NB4 (cell line): ENCODE results near the gene GALNT8.

Experiments
- DNase-seq: peaks from one replicate; pipeline ENCODE4 v3.0.0; 2010; ENCODE audit warnings: low read depth
- H3K4me3 ChIP-seq: one replicate; pipeline ENCODE4 v1.5.1; 2011; ENCODE audit warnings: mild to moderate bottlenecking, low read depth, low read length, moderate library complexity
- MYC ChIP-seq: IDR thresholded peaks from 2 replicates; pipeline ENCODE4 v1.6.1; 2011; ENCODE audit warnings: low read depth, low read length
- POLR2A ChIP-seq: IDR thresholded peaks from 2 replicates; pipeline ENCODE4 v1.6.1; 2011; ENCODE audit warnings: mild to moderate bottlenecking; ENCODE audit not compliant: insufficient read length; ENCODE audit errors: extremely low read depth
- TF ChIP-seq, protein P1 (sequence below): IDR thresholded peaks from one replicate; pipeline ENCODE4 v1.5.1; 2012; ENCODE audit warnings: low read depth, low read length
- TF ChIP-seq, protein P2 (sequence below): IDR thresholded peaks from 2 replicates; pipeline ENCODE4 v1.6.1; 2011; ENCODE audit warnings: low read depth, low read length

Gene GALNT8

DNA sequence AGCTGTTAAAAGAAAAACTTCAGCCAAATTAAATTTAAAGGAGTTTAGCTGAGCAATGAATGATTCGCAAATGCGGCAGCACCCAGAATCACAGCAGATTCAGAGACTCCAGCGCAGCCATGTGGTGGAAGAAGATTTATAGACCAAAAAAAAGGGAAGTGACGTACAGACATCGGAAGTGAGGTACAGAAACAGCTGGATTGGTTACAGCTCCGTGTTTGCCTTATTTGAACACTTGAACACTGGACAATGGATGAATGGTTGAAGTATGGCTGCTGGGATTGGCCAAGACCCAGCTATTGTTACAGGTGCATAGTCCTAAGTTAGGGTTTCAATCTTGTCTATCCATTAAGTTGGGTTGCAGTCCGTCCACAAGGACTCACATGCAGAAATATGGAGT is 42.6 kb downstream of the GALNT8 start:
- TF ChIP-seq, protein P1, sequence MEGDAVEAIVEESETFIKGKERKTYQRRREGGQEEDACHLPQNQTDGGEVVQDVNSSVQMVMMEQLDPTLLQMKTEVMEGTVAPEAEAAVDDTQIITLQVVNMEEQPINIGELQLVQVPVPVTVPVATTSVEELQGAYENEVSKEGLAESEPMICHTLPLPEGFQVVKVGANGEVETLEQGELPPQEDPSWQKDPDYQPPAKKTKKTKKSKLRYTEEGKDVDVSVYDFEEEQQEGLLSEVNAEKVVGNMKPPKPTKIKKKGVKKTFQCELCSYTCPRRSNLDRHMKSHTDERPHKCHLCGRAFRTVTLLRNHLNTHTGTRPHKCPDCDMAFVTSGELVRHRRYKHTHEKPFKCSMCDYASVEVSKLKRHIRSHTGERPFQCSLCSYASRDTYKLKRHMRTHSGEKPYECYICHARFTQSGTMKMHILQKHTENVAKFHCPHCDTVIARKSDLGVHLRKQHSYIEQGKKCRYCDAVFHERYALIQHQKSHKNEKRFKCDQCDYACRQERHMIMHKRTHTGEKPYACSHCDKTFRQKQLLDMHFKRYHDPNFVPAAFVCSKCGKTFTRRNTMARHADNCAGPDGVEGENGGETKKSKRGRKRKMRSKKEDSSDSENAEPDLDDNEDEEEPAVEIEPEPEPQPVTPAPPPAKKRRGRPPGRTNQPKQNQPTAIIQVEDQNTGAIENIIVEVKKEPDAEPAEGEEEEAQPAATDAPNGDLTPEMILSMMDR: no peak
- no peak for TF ChIP-seq POLR2A
- no peak for TF ChIP-seq MYC
- TF ChIP-seq, protein P2, sequence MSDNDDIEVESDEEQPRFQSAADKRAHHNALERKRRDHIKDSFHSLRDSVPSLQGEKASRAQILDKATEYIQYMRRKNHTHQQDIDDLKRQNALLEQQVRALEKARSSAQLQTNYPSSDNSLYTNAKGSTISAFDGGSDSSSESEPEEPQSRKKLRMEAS: no peak
- H3K4me3 ChIP-seq: no peak overlapping the region
- DNase-seq: peak; percentile 28

DNA sequence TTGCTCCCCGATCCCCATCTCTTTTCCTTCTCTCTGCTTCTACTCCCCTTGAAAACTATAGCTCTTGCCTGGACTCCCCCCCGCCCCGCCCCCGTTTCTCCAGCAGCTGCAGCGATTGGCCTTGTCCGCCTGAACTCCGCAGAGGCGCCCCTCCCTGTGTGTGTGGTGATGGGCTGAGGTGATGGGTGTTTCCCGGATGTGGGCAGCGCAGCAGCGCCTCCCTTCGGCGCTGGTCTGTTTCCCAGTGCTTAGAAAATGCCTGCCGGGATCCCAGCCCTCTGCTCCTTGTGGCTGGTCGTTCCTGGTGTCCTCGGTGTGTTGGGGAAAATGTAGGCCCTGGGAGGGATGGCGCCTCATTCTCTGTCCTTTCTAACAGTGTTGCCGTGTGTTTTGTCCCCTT is 43.3 kb downstream of the GALNT8 start:
- TF ChIP-seq, protein P2: no peak
- TF ChIP-seq, protein P1: no peak
- TF ChIP-seq POLR2A (no peak), MYC (no peak)

DNA sequence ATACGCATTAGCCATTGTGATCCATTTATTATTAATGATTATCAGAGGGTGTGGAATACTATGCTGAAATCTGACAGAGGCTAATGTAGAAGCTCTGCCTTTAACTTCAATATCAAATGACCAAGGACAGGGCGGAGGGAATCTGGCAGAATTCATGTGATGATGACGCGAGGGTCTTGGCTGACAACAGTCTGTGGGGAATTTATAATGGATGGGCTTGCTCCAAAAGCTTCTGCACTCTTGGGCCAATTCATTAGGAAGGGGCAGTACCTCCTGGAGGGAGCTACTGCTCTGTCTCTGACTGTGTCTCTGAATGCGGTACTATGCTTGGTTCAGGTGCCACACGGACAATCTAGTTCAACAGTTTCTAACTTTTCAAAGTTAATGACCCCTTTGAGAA is 46.2 kb downstream of the GALNT8 start:
- no peak overlapping the region for H3K4me3 ChIP-seq
- DNase-seq: no peak
- TF ChIP-seq, protein P2: no peak
- TF ChIP-seq, protein P1: no peak
- TF ChIP-seq MYC: no peak
- TF ChIP-seq POLR2A: no peak

More for the DNA sequence above, 43.3 kb downstream of the GALNT8 start:
- no peak for DNase-seq
- no peak overlapping the region for H3K4me3 ChIP-seq

DNA sequence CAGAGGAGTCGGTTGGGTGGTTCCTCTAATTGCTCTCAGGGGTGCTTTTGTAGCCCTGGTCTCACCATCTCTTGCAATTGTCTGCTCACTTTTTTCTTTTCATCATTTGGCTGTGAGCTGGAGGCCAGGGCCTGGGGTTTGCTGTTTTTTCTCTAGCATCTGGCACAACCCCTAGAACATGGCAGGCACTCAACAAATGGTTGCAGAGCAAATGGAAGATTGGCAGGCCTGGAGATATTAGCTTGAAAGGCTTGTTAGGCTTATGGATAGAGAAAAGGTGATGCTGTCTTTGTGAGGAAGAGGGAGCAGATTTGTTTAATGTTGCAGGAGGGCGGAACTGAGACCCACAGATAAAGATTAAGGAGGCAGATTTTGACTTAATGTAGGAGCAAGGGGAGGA is 47.0 kb downstream of the GALNT8 start:
- TF ChIP-seq MYC (no peak), POLR2A (no peak)
- TF ChIP-seq, protein P1: no peak
- TF ChIP-seq, protein P2: no peak
- DNase-seq: no peak

DNA sequence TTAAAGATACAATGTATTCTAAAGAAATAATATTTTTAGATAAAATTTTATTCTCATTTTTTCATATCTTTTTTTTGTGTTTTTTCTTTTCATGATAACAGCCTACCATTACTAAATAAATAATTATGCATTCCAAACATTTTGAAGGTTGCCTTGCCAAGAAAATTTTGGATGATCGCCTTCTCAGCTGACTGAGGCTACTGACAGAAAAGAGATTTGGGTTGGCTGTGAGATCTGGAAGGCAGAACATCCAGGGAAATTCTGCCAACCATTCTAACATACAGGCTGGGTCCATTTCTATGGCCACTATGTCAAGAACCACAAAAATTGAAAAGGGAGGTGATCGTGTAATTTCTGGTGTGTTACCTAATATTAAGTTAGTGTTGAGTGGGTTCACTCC is 48.1 kb downstream of the GALNT8 start:
- TF ChIP-seq, protein P2: no peak
- TF ChIP-seq MYC (no peak), POLR2A (no peak)
- TF ChIP-seq, protein P1: no peak
- H3K4me3 ChIP-seq: no peak overlapping the region
- DNase-seq: no peak

More for the DNA sequence above, 47.0 kb downstream of the GALNT8 start:
- H3K4me3 ChIP-seq: no peak overlapping the region

DNA sequence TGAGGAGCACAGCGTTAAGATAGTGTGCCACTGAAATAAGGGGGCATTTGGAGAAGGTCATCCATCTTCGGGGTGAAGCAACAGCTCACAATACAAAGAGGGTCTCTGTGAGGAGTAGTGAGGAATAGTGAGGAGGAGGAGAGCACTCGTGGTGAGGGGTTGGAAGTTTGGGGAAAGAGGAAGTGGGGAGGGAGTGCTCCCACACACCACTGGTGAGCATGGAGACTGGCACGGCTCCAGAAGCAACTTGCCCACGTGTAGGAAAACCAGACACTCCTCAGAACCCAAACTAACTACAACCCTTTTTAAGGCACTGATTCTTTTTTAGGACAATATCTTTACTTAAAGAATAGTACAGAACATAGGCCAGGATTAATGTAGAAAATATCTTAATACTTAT is 48.9 kb downstream of the GALNT8 start:
- no peak for TF ChIP-seq POLR2A
- no peak for TF ChIP-seq MYC
- TF ChIP-seq, protein P1: no peak
- TF ChIP-seq, protein P2: no peak
- H3K4me3 ChIP-seq: no peak overlapping the region
- DNase-seq: peak; percentile 8
